ENCODE data around the gene NPHP4. TPM values are rescaled to one million over a fixed set of nuclear protein-coding genes. Genes with fewer than 3 reads are reported as not detected.

NPHP4 gene
- total RNA-seq, 4 donors from 2014 or later, result 6.7 to 19.9 (median 10.5) TPM

DNA sequence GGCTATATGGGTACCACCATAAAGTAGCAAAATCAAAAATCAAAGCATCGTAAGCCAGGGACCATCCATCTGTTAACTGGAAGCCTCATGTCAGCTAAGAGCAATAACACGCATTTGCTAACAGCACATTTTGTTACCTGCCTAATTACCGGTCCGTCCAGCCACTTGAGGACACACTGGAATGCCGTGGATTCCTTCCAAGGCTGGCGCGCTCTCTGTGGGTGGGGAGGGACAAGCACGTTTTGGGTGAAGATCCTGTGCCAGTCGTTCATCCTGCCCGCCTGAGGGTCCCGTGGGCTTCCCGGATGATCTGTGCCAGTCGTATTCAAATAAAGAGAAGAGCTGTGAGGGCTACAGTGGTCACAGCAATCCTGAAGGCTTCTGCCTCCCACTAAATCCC, 6.2 kb downstream of the NPHP4 start:
- H3K27ac ChIP-seq, result no peak overlapping the region
- intact Hi-C loops (cut with DNase I; ENCODE audit: low total_unique reads), result no loop called here
- no peaks in the 10 kb centered on the region for H3K9me3 ChIP-seq
- TF ChIP-seq, protein P1, sequence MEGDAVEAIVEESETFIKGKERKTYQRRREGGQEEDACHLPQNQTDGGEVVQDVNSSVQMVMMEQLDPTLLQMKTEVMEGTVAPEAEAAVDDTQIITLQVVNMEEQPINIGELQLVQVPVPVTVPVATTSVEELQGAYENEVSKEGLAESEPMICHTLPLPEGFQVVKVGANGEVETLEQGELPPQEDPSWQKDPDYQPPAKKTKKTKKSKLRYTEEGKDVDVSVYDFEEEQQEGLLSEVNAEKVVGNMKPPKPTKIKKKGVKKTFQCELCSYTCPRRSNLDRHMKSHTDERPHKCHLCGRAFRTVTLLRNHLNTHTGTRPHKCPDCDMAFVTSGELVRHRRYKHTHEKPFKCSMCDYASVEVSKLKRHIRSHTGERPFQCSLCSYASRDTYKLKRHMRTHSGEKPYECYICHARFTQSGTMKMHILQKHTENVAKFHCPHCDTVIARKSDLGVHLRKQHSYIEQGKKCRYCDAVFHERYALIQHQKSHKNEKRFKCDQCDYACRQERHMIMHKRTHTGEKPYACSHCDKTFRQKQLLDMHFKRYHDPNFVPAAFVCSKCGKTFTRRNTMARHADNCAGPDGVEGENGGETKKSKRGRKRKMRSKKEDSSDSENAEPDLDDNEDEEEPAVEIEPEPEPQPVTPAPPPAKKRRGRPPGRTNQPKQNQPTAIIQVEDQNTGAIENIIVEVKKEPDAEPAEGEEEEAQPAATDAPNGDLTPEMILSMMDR (IDR thresholded peaks at IDR 0.05), result no peak
- TF ChIP-seq EP300 (IDR thresholded peaks at IDR 0.05; ENCODE audit: low read depth) (no peak), POLR2A (IDR thresholded peaks at IDR 0.05) (no peak), POLR2AphosphoS5 (IDR thresholded peaks at IDR 0.05) (no peak)
- no peak overlapping the region for H3K4me3 ChIP-seq
- WGBS, 2 donors (ENCODE audit: low coverage in 1 of 2), result 93 to 100% methylated on average over 1 to 13 of the region's 13 CpGs
- in situ Hi-C loops (cut with MboI; ENCODE audit: low pct_ligation_motif_present in 1 of 4, low pct_unique_long_range_greater_than_20kb in 1 of 4, low sequenced_read_pairs in 3 of 4), result no loop called here
- H3K36me3 ChIP-seq, result no peaks in the 10 kb centered on the region
- H3K27me3 ChIP-seq, result no peaks in the 10 kb centered on the region
- H3K4me1 ChIP-seq, result peaks cover 4 to 5% (median 5%) of the 10 kb centered on the region in 4 donors
- DNase-seq, result no peak

DNA sequence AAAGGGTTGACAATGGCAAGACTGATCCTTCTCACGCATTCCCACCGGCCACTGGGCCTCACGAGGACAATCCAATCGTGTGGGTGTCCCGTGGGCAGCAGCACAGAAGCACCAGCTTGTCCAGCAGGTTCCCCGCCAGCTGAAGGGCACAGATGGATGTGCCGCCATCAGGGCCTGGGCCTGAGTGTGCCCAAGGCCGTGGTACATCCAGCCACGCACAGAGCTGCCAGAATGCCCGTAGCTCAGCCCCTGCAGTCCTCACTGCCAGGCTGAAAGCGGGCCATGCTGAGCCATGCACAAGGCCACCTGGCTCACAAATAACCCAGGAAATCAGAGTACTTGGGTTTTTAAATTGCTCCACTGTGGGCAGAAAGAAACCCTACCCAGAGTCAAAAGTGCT, 7.0 kb downstream of the NPHP4 start:
- TF ChIP-seq, protein P1 (IDR thresholded peaks at IDR 0.05), result no peak
- TF ChIP-seq EP300 (IDR thresholded peaks at IDR 0.05; ENCODE audit: low read depth), result no peak
- no peak for TF ChIP-seq POLR2A (IDR thresholded peaks at IDR 0.05)
- no peak for TF ChIP-seq POLR2AphosphoS5 (IDR thresholded peaks at IDR 0.05)
- DNase-seq, result no peak
- H3K36me3 ChIP-seq, result no peaks in the 10 kb centered on the region
- WGBS, 2 donors (ENCODE audit: low coverage in 1 of 2), result 83% methylated on average over 9 of the region's 11 CpGs; no CpG with 5 or more reads in 1 of the 2 donors
- H3K4me3 ChIP-seq, result no peak overlapping the region
- no peaks in the 10 kb centered on the region for H3K9me3 ChIP-seq
- in situ Hi-C loops (cut with MboI; ENCODE audit: low pct_ligation_motif_present in 1 of 4, low pct_unique_long_range_greater_than_20kb in 1 of 4, low sequenced_read_pairs in 3 of 4), result no loop called here
- intact Hi-C loops (cut with DNase I; ENCODE audit: low total_unique reads), result no loop called here
- no peaks in the 10 kb centered on the region for H3K27me3 ChIP-seq
- no peaks in the 10 kb centered on the region for H3K4me1 ChIP-seq
- no peak overlapping the region for H3K27ac ChIP-seq

DNA sequence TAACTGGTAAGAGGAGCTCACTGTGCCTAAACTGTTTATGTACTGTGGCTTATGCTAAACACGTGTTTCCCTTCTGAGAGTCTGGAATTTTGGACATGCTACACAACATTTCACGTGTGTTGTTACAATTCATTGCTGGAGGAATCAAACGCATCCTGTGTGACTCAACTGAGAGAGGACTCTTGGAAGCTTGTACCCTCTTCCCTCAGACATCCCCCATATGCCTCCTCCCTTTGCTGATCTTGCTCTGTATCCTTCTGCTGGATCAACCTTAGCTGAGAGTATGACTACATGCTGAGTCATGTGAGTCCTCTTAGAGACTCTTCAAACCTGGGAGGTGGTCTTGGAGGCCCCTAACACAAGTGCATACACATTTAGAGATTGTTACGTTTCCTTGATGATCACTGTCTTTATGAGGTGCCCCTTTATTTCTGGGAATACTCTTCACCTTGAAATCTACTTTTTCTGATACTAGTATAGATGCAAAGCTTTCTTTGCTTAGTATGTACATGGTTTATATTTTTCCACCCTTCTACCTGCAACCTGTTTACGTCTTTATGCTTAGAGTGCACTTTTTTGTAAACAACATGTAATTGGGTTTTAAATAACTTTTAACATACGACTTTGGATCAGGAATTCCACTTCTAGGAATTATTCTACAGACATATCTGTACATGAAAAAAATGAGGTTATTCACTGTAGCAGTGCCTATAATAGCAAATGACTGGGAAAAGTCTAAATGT, 8.7 kb downstream of the NPHP4 start:
- no peaks in the 10 kb centered on the region for H3K4me1 ChIP-seq
- H3K27me3 ChIP-seq, result no peaks in the 10 kb centered on the region
- no peak for DNase-seq
- no peaks in the 10 kb centered on the region for H3K36me3 ChIP-seq
- no peak for TF ChIP-seq EP300 (IDR thresholded peaks at IDR 0.05; ENCODE audit: low read depth)
- TF ChIP-seq, protein P1 (IDR thresholded peaks at IDR 0.05), result no peak
- no peak for TF ChIP-seq POLR2AphosphoS5 (IDR thresholded peaks at IDR 0.05)
- in situ Hi-C loops (cut with MboI; ENCODE audit: low pct_ligation_motif_present in 1 of 4, low pct_unique_long_range_greater_than_20kb in 1 of 4, low sequenced_read_pairs in 3 of 4) (no loop called here), intact Hi-C loops (cut with DNase I; ENCODE audit: low total_unique reads) (no loop called here)
- WGBS, 2 donors (ENCODE audit: low coverage in 1 of 2), result 81 to 88% methylated on average over 6 of the region's 6 CpGs
- H3K27ac ChIP-seq, result no peak overlapping the region
- no peak overlapping the region for H3K4me3 ChIP-seq
- no peaks in the 10 kb centered on the region for H3K9me3 ChIP-seq

DNA sequence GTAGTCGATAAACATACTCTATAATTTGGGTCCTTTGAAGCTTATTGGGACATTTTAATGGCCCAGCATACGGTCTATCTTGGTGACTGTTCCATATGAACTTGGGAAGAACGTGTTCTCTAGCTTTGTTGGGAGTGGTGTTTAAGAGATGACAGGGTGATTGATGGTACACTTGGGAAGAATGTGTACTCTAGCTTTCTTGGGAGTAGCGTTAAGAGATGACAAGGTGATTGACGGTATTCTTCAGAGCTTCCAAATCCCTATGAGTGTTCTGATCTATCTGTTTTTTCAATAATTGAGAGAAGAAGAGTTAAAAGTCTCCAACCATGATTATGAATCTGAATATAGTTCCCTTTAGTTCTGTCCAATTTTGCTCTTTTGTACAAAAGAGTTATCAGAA, 9.4 kb downstream of the NPHP4 start:
- in situ Hi-C loops (cut with MboI; ENCODE audit: low pct_ligation_motif_present in 1 of 4, low pct_unique_long_range_greater_than_20kb in 1 of 4, low sequenced_read_pairs in 3 of 4), result no loop called here

More for the DNA sequence above, 9.4 kb downstream of the NPHP4 start:
- intact Hi-C loops (cut with DNase I; ENCODE audit: low total_unique reads), result no loop called here
- Histone ChIP-seq H3K4me3 (no peak overlapping the region), H3K9me3 (no peaks in the 10 kb centered on the region), H3K27ac (no peak overlapping the region), H3K27me3 (no peaks in the 10 kb centered on the region), H3K36me3 (no peaks in the 10 kb centered on the region), H3K4me1 (no peaks in the 10 kb centered on the region)
- TF ChIP-seq, protein P1 (IDR thresholded peaks at IDR 0.05), result no peak
- TF ChIP-seq POLR2AphosphoS5 (IDR thresholded peaks at IDR 0.05), result no peak
- no peak for TF ChIP-seq EP300 (IDR thresholded peaks at IDR 0.05; ENCODE audit: low read depth)
- TF ChIP-seq POLR2A (IDR thresholded peaks at IDR 0.05), result no peak
- DNase-seq, result no peak
- 61 to 71% methylated on average over 5 of the region's 5 CpGs for WGBS, 2 donors (ENCODE audit: low coverage in 1 of 2)

Measured in transverse colon (tissue), 4 donors.